Glomerular visceral epithelial cell (primary cell): ENCODE results near the gene SAA1.
"Not testable (repeated sequence)": the region's sequence is repeated elsewhere in the genome, so short reads cannot be mapped to it uniquely, and the experiment has no call there.

Source experiments
- DNase-seq: peaks from one replicate; pipeline ENCODE4 v3.0.0-alpha.2; 2016; ENCODE audit errors: extremely low spot score

The SAA1 gene

DNA sequence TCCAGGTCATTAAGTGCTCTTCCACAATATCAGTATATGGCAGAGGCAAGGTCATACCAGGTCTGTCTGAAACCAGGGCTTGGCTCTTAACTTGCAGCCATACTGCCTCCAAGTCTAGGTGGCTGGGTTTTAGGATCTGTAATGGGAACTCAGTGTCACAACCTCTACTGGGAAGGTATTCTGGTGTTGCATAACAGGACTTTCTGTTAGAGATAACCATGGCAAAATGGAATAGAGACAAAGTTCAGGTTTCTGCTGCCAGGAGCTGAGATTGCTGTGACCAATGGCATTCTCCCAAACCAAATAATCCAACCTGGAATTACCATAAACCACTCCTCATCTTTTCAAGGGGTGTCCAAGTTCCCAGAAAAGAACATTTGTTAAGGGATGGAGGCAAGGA, 6.8 kb upstream of the SAA1 start:
- DNase-seq = no peak

DNA sequence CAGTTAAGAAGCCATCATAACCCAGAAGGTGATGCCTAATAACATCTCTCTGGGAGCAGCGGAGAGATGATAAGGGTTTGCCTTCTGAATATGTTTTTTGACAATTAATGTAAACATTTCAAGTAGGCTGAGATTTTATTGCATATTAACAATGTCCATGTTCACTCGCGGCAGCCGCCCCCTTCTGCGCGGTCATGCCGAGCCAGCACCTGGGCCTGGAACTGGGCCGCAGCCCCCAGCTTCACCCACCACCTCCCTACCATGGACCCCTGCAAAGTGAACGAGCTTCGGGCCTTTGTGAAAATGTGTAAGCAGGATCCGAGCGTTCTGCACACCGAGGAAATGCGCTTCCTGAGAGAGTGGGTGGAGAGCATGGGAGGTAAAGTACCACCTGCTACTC, 4.3 kb upstream of the SAA1 start:
- no peak for DNase-seq

DNA sequence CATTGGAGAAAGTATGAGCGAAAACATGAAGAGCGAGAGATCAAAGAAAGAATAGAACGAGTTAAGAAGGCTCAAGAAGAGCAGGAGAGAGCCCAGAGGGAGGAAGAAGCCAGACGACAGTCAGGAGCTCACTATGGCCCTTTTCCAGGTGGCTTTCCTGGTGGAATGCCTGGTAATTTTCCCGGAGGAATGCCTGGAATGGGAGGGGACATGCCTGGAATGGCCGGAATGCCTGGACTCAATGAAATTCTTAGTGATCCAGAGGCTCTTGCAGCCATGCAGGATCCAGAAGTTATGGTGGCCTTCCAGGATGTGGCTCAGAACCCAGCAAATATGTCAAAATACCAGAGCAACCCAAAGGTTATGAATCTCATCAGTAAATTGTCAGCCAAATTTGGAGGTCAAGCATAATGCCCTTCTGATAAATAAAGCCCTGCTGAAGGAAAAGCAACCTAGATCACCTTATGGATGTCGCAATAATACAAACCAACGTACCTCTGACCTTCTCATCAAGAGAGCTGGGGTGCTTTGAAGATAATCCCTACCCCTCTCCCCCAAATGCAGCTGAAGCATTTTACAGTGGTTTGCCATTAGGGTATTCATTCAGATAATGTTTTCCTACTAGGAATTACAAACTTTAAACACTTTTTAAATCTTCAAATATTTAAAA, 3.2 kb upstream of the SAA1 start:
- DNase-seq = not testable (repeated sequence)

DNA sequence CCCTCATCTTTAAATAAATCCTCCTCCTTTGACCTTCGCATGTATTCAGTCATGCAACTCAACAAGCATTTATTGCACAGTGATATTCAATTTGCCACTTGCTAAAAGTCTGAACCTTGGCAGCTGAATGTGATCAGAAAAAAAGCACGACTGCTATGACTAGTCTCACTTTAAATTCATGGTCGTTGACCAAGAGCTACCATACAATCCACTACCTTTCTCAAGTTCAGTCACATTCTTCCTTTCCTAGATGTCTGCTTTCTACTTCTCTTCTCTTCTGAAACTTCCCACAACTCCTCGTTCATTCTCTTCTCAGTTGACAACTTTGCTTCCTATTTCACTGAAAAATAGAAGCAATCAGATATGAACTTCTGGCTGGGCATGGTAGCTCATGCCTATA, 2.0 kb upstream of the SAA1 start:
- no peak for DNase-seq

DNA sequence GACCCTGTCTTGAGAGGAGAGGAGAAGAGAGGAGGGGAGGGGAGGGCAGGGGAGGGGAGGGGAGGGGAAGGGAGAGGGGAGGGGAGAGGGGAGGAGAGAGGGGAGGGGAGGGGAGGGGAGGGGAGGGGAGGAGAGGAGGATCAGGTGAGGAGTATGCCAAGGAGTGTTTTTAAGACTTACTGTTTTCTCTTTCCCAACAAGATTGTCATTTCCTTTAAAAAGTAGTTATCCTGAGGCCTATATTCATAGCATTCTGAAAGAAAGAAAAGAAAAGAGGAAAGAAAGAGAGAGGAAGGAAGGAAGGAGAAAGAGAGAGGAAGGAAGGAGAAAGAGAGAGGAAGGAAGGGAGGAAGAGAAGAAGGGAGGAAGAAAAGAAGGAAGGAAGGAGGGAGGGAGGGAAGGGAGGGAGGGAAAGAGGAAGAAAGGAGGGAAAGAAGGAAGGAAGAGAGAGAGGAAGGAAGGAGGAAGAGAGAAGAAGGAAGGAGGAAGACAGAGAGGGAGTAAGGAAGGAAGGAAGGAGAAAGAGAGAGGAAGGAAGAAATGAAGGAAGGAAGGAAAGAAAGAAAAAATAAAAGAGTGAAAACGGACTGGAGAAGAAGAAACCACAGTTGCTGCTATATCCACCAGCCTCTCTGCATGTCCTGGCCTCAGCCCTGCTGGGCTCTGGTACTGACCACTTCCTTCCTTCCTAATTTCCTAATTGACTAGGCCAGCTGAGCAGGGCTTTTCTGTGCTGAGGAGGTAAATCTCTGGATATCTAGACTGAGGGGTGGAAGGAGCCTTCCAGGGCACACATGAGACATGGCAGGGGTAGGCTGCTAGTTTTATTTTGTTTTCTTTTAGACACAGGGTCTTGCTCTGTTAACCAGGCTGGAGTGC, 1.1 kb upstream of the SAA1 start:
- no peak for DNase-seq

DNA sequence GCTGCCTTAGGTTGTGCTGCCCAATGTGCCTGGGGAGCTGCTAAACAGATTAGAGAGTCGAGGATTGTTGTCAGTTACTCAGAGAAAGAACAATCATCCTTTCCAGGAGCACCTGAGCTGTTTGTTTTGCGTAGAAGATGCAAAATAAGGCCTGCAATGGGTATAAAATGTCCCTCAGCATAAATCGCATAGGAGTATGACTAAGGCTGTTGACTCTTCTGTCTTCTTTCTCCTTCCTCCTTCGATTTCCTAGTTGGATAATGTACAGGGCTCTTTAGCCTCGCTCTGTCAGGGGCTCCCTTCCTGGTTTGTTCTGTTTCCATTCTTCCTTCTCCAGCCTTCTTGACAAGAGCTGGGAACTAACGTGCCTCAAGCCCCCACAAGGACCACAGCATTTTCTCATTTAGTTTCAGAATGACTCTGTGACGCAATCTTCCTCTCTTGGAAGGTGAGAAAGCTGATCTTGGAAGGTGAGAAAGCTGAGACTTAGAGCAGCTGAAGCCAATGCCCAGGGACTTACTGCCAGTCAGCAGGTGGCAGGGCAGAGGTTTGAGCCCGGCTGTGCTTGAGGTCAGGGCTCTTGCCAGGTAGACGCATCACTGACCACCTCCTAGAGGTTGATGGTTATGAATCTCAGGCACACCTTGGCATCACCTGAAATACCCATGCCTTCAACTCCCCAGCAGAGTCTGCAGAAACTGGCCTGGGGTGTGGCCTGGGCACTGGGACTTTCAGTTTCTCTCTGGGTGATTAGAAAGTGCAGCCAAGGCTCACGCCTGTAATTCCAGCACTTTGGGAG, 1.5 kb downstream of the SAA1 start:
- not testable (repeated sequence) for DNase-seq

DNA sequence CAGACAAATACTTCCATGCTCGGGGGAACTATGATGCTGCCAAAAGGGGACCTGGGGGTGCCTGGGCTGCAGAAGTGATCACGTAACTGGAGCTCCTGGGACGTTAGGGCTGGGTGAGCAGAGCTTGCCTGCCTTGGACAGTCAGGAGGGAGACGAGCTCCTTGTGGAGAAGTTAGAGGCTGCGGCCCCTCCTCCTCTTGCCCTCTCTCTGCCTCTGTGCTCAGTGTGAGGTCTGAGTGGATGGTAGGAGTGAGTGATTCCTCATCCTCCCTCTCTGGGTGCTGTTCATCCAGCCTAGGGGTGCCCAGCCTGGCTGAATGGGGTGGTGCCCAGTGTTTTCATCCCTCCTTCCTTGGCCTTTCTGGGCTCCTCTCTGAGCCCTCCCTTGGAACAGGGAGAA, 3.2 kb downstream of the SAA1 start:
- DNase-seq = not testable (repeated sequence)

DNA sequence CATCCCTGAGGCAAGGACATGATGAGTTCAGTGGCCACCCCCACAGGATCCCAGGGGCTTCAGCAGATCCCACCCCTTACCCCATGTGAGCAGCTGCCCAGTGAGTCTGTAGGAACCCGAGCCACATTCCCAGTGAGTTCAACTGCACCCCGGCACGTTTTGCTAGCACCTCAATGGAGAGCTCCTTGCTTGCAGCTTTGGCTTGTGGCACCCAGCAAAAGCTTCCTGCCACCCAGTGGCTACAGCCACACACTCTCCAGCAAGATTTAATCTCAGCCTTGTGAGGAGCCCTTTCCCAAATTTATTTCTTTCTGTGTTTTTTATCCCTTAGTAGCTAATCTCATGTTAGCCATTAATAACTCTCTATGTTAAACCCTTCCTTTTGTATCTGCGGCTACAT, 4.0 kb downstream of the SAA1 start:
- no peak for DNase-seq

DNA sequence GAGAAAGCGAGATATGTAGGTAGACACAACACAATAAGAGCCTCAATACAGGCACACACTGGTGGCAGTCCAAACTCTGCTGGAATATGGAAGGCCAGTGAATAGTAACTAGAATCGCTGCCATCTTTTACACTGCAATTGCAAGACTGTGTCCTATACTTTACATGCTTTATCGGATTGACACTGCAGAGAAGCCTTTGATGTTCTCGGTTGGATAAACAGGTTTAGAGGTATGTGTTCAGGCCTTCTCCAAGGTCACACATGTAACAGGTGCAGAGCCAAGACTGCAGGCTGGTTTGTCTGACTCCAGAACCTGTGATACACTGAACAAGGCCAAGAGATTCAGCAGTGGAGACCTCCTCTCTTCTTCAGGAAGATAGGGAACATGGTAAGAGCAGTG, 5.1 kb downstream of the SAA1 start:
- no peak for DNase-seq

DNA sequence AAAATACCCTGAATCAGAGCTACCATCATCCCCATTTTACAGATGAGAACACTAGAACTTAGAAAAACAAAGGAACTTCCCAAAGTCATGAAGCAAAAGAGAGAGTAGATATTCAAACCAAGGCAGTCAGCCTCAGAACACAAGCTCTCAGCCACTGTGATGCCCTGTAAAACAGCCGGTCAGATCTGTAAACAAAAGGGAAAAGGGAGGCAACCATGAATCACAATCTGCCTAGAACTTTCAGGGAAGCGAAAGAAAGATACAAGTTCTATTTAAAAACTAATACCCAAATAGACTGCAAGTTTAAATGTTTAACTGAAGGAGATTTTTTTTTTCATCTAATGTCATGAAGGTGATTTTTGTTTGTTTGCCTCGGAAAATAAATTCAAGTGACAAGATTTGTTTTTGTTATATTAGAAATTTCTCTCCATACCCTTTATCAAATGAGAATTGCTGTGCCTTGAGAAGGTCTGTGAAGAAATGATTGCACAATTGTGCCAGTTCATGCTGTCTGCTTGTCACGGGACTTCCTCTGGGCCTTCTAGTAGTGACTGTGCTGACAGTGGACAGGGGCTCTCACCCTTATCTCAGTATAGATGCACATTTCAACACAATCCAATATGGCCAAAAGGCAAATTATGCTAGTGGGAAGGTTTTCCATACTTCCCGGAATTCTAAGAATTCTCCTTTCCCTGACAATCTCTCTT, 11.7 kb downstream of the SAA1 start:
- DNase-seq = no peak

DNA sequence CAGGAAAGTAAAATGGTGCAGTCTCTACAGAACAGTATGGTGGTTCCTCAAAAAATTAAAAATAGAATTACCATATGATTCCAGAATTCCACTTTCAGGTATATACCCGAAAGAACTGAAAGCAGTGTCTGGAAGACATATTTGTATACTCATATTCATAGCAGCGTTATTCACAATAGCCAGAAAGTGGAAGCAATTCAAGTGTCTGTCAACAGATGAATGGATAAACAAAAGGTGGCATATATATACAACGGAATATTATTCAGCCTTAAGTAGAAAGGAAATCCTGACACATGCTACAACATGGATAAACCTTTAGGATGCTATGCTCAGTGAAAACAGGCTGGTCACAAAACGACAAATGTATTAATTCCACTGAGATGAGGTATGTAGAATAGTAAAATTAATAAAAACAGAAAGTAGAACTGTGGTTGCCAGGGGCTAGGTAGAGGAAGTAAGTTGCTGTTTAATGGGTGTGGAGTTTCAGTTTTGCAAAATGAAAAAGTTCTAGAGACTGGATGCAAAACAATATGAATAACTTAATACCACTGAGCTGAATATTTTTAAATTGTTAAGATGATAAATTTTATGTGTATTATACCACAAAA, 14.5 kb downstream of the SAA1 start:
- no peak for DNase-seq

DNA sequence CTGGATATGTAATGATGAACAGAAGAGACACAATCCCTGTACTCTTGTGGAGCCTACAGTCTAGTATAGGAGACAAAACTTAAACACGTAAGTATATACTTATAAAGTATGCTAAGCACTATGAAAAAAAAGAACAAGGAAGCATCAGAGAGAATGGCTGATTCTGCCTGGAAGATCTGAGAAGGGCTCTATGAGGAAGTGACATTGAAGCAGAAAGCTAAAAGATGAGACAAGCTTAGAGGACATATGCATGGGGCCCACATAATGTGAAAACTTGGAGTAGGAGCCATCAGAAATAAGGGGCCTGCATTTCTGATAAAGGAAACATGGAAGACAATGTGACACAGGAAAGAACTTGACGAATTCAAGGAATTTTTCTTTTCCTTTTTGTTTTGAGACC, 16.6 kb downstream of the SAA1 start:
- no peak for DNase-seq

DNA sequence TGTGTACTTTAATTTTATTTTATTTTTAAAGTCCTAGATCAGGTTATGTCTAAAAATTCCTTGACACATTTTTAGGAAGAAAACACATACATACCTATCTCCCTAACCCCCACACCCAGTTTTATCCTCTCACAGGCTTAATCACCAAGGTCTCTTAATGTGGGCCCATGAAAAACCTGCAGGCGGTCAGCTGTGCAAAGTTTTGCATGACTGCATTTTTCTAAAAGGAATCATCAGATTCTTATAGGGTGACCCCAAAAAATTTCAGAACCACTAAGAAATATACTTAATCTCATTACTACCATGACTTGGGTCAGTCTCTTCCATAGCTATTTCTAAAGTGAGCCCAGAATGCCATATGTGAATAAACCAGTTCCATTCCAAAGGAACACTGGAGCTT, 19.8 kb downstream of the SAA1 start:
- no peak for DNase-seq

DNA sequence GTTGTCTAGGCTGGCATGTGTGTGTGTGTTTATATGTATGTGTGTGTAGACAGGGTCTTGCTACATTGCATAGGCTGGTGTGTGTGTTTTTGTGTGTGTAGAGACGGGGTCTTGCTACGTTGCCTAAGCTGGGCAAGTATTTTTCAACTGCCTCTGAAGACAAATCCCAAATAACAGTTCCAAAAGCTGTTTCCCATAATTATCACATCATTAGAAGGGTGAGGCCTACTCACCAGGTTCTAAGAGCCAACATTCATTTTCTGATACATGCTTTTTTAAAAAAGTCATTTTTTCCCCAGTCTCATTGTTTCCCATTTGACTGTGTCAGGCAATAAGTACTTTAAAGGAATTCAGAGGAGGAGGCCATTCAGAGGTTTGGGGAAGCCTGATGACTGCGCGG, 22.8 kb downstream of the SAA1 start:
- no peak for DNase-seq

DNA sequence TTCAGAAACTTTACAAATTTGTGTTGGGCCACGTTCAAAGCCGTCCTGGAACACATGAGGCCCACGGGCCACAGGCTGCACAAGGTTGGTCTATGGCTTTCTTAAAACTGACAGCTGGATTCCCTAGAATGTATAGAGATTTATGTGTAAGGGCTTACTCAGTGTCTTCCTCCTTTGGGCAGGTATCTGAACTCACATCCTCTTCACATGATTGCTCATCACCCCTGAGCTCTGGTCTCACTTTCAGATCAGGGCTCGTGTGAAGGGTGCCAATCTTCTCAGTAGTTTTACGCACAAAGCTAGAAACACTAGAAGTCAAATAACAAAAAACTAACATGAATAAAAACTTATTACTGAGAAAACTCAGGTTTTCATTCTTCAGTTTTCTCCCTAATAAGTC, 28.8 kb downstream of the SAA1 start:
- no peak for DNase-seq

DNA sequence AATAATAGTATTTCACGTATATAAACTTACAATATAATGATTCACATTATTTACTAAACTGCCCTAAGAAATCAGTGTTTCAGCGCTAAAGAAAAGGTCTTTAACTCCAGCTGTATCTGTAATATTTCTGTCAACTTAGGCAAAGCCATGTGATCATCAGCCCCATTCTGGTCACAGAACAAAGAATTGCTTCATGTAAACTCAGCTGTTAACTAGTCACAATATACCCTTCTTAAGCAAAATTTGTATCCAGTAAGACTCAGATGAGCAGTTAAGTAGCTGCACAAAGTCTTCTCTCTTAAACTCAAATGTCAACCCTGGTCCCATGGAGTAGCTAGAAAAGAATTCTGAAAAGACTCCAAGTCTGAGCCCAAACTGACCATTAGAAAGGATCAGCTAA, 29.3 kb downstream of the SAA1 start:
- DNase-seq = no peak

DNA sequence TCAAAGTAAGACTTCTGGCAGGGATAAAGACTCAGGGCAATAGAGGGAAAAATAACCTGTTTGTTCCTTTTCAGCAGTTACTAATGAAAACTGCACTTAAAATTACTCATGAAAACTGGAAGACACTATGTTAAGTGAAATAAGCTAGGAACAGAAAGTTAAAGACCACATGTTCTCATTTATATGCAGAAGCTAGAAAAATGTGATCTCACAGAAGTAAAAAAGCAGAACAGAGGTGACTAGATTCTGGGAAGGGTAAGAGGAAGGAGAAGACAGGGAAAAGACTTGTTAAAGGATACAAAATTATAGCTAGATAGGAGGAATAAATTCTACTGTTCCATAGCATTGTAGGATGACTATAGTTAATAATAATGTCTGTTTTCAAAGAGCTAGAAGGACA, 33.7 kb downstream of the SAA1 start:
- DNase-seq = no peak

DNA sequence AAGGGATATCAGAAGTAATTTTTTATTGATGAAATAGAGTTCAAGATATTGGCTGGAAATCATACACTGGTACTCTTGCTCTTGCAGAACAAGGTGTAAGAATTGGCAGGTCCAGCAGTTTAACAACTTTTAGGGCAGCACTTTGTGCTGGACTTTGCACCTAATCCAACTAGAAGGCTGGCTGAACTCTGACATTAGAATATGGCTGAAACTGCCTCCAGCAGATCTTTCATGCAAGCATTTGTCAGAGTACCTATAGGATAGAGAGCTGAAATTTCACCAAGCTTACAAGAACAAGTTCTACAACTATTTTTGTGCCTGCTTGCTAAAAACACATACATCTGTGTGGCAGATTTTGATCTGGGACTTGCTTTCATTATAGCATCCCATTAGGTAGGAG, 38.7 kb downstream of the SAA1 start:
- DNase-seq = no peak

DNA sequence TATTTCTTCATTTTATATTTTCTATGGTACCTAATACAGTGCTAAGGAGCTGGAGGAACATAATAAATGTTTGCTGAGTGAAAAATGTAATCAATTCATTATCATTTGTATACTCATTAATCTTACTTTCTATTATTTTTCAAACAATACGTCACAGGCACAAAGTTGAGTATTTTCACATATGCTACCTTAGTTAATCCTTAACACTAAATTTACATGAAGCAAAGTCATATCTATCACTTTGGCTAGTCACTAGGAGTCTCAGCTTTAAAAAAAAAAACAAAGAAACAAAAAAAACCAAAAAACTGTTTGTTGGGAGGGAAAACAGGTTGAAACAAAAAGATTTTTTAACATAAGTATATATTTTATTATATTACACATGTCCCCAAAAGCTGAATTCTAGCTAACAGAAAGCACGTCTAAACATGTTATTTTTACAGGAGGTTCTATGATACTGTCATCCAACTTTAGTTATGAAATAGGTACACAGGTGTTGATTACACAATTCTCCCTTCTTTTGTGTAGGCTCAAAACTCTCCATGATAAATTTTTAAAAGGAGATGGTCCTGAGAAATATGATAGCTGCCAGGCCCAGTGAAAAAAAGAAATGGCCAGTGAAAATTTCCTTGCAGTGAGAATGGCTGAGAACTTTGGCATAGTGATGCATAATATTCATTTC, 41.5 kb downstream of the SAA1 start:
- no peak for DNase-seq

DNA sequence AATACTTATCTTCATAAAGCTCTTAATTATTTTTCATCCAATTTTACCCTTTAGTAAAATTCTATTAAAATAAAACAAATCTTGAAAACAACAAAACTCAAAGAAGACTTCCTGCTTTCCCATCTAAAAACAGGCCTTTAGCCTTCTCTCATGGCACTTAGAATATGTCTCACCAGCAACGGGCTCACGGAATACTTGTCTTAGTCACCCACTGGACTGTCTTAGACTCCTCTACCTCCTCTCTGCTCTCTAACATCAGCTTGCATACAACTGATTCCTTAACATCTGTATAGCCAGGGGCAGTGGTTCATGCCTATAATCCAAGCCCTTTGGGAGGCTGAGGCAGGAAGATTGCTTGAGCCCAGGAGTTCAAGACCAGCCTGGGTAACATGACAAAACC, 42.2 kb downstream of the SAA1 start:
- no peak for DNase-seq

DNA sequence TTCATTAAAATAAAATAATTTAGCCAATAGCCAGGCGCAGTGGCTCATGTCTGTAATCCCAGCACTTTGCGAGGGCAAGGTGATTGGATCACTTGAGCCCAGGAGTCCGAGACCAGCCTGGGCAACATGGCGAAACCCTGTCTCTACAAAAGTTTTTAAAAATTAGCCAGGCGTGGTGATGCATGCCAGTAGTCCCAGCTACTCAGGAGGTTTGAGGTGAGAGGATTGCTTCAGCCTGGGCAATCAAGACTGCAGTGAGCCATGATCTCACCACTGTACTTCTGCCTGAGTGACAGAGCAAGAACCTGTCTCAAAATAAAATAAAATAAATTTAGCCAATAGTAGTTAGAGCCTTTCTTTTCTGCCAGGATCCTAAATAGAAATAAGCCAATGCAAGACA, 43.6 kb downstream of the SAA1 start:
- no peak for DNase-seq
